GM21367 (cell line): ENCODE measurements around the gene CRNKL1.

Experiments
- ATAC-seq: cut with Tn5 transposase; IDR thresholded peaks from one replicate; pipeline ENCODE4 v1.9.1; 2021; ENCODE audit not compliant: unreplicated experiment

CRNKL1 gene

GRCh38 chr20:19986419-19986818 lies 65.8 kb downstream of the CRNKL1 start:
- no peak for ATAC-seq
